ENCODE results near the gene UTRN.

Gene UTRN

GRCh38 chr6:144286503-144287393 is 1.6 kb downstream of the UTRN start:
- DNase-seq (ENCODE audit: low read depth, low spot score), result no peak
- Histone ChIP-seq H3K9ac (ENCODE audit: insufficient read length) (no peak overlapping the region), H3K4me3 (peak overlapping the region; percentile 80)

GRCh38 chr6:144289006-144289405 is 3.9 kb downstream of the UTRN start:
- H3K27ac ChIP-seq, result no peak overlapping the region
- TF ChIP-seq POLR2AphosphoS5 (IDR thresholded peaks at IDR 0.05; ENCODE audit: borderline replicate concordance, low read depth, low read length) (no peak), EZH2 (IDR thresholded peaks at IDR 0.05) (no peak), FOXP2 (optimal IDR thresholded peaks at IDR 0.05; ENCODE audit: control extremely low read depth, extremely low read length, insufficient read depth) (no peak)
- DNase-seq (ENCODE audit: low read depth, low spot score), result no peak

More at GRCh38 chr6:144286503-144287393, 1.6 kb downstream of the UTRN start:
- TF ChIP-seq POLR2AphosphoS5 (IDR thresholded peaks at IDR 0.05; ENCODE audit: borderline replicate concordance, low read depth, low read length), result no peak
- TF ChIP-seq EZH2 (IDR thresholded peaks at IDR 0.05), result no peak
- TF ChIP-seq FOXP2 (optimal IDR thresholded peaks at IDR 0.05; ENCODE audit: control extremely low read depth, extremely low read length, insufficient read depth), result no peak
- no peaks in the 10 kb centered on the region for H3K9me3 ChIP-seq (ENCODE audit: low read depth, low read length)
- no peak overlapping the region for H3K27ac ChIP-seq
- H3K36me3 ChIP-seq (ENCODE audit: insufficient read depth, low read length), result no peaks in the 10 kb centered on the region

GRCh38 chr6:144292372-144292771 is 7.2 kb downstream of the UTRN start:
- H3K9me3 ChIP-seq (ENCODE audit: low read depth, low read length), result no peaks in the 10 kb centered on the region
- TF ChIP-seq EZH2 (IDR thresholded peaks at IDR 0.05) (no peak), POLR2AphosphoS5 (IDR thresholded peaks at IDR 0.05; ENCODE audit: borderline replicate concordance, low read depth, low read length) (no peak), FOXP2 (optimal IDR thresholded peaks at IDR 0.05; ENCODE audit: control extremely low read depth, extremely low read length, insufficient read depth) (no peak)
- H3K36me3 ChIP-seq (ENCODE audit: insufficient read depth, low read length), result no peaks in the 10 kb centered on the region
- H3K4me3 ChIP-seq, result no peak overlapping the region
- DNase-seq (ENCODE audit: low read depth, low spot score), result no peak
- no peak overlapping the region for H3K9ac ChIP-seq (ENCODE audit: insufficient read length)
- no peak overlapping the region for H3K27ac ChIP-seq

More at GRCh38 chr6:144289006-144289405, 3.9 kb downstream of the UTRN start:
- H3K9me3 ChIP-seq (ENCODE audit: low read depth, low read length), result no peaks in the 10 kb centered on the region
- no peak overlapping the region for H3K4me3 ChIP-seq
- no peak overlapping the region for H3K9ac ChIP-seq (ENCODE audit: insufficient read length)
- H3K36me3 ChIP-seq (ENCODE audit: insufficient read depth, low read length), result no peaks in the 10 kb centered on the region

- Histone ChIP-seq H3K9ac (ENCODE audit: insufficient read length) (no peak overlapping the region), H3K36me3 (ENCODE audit: insufficient read depth, low read length) (no peaks in the 10 kb centered on the region), H3K4me3 (no peak overlapping the region), H3K27ac (no peak overlapping the region), H3K9me3 (ENCODE audit: low read depth, low read length) (no peaks in the 10 kb centered on the region)
- DNase-seq (ENCODE audit: low read depth, low spot score), result no peak
- TF ChIP-seq FOXP2 (optimal IDR thresholded peaks at IDR 0.05; ENCODE audit: control extremely low read depth, extremely low read length, insufficient read depth) (no peak), POLR2AphosphoS5 (IDR thresholded peaks at IDR 0.05; ENCODE audit: borderline replicate concordance, low read depth, low read length) (no peak), EZH2 (IDR thresholded peaks at IDR 0.05) (no peak)
Observed at GRCh38 chr6:144294016-144294415, 8.9 kb downstream of the UTRN start.

- Histone ChIP-seq H3K9me3 (ENCODE audit: low read depth, low read length) (no peaks in the 10 kb centered on the region), H3K9ac (ENCODE audit: insufficient read length) (no peak overlapping the region), H3K27ac (no peak overlapping the region), H3K4me3 (no peak overlapping the region), H3K36me3 (ENCODE audit: insufficient read depth, low read length) (no peaks in the 10 kb centered on the region)
- TF ChIP-seq FOXP2 (optimal IDR thresholded peaks at IDR 0.05; ENCODE audit: control extremely low read depth, extremely low read length, insufficient read depth) (no peak), POLR2AphosphoS5 (IDR thresholded peaks at IDR 0.05; ENCODE audit: borderline replicate concordance, low read depth, low read length) (no peak), EZH2 (IDR thresholded peaks at IDR 0.05) (no peak)
- DNase-seq (ENCODE audit: low read depth, low spot score), result no peak
Observed at GRCh38 chr6:144295211-144295610, 10.1 kb downstream of the UTRN start.

GRCh38 chr6:144295981-144296767 is 11.0 kb downstream of the UTRN start:
- H3K9ac ChIP-seq (ENCODE audit: insufficient read length), result no peak overlapping the region
- H3K27ac ChIP-seq, result no peak overlapping the region
- no peaks in the 10 kb centered on the region for H3K36me3 ChIP-seq (ENCODE audit: insufficient read depth, low read length)
- no peaks in the 10 kb centered on the region for H3K9me3 ChIP-seq (ENCODE audit: low read depth, low read length)
- no peak for TF ChIP-seq EZH2 (IDR thresholded peaks at IDR 0.05)
- no peak for TF ChIP-seq POLR2AphosphoS5 (IDR thresholded peaks at IDR 0.05; ENCODE audit: borderline replicate concordance, low read depth, low read length)
- TF ChIP-seq FOXP2 (optimal IDR thresholded peaks at IDR 0.05; ENCODE audit: control extremely low read depth, extremely low read length, insufficient read depth), result no peak
- no peak overlapping the region for H3K4me3 ChIP-seq
- no peak for DNase-seq (ENCODE audit: low read depth, low spot score)

- H3K4me3 ChIP-seq, result no peak overlapping the region
- H3K27ac ChIP-seq, result no peak overlapping the region
- H3K9me3 ChIP-seq (ENCODE audit: low read depth, low read length), result no peaks in the 10 kb centered on the region
- no peak for DNase-seq (ENCODE audit: low read depth, low spot score)
- no peaks in the 10 kb centered on the region for H3K36me3 ChIP-seq (ENCODE audit: insufficient read depth, low read length)
- TF ChIP-seq EZH2 (IDR thresholded peaks at IDR 0.05) (no peak), POLR2AphosphoS5 (IDR thresholded peaks at IDR 0.05; ENCODE audit: borderline replicate concordance, low read depth, low read length) (no peak), FOXP2 (optimal IDR thresholded peaks at IDR 0.05; ENCODE audit: control extremely low read depth, extremely low read length, insufficient read depth) (no peak)
- H3K9ac ChIP-seq (ENCODE audit: insufficient read length), result no peak overlapping the region
Observed at GRCh38 chr6:144296973-144297372, 11.8 kb downstream of the UTRN start.

- no peak for DNase-seq (ENCODE audit: low read depth, low spot score)
- TF ChIP-seq EZH2 (IDR thresholded peaks at IDR 0.05) (no peak), FOXP2 (optimal IDR thresholded peaks at IDR 0.05; ENCODE audit: control extremely low read depth, extremely low read length, insufficient read depth) (no peak), POLR2AphosphoS5 (IDR thresholded peaks at IDR 0.05; ENCODE audit: borderline replicate concordance, low read depth, low read length) (no peak)
- Histone ChIP-seq H3K9me3 (ENCODE audit: low read depth, low read length) (no peaks in the 10 kb centered on the region), H3K4me3 (no peak overlapping the region), H3K9ac (ENCODE audit: insufficient read length) (no peak overlapping the region), H3K36me3 (ENCODE audit: insufficient read depth, low read length) (no peaks in the 10 kb centered on the region), H3K27ac (no peak overlapping the region)
Observed at GRCh38 chr6:144297511-144298100, 12.5 kb downstream of the UTRN start.
